NOMO-1 treated with dmso at 0.1 percent for 144 hours (cell line): ENCODE data around the gene ALG12.

Source experiments
- DNase-seq: peaks from one replicate; lab custom pipeline; 2025; ENCODE audit not compliant: unreplicated experiment; lab: John Stamatoyannopoulos, UW

The ALG12 gene

GRCh38 chr22:49958366-49958921 lies 40.2 kb upstream of the ALG12 start:
- no peak for DNase-seq

GRCh38 chr22:49957826-49958365 lies 39.7 kb upstream of the ALG12 start:
- DNase-seq = no peak

GRCh38 chr22:49956914-49957825 lies 38.9 kb upstream of the ALG12 start:
- no peak for DNase-seq

GRCh38 chr22:49956418-49956770 lies 38.2 kb upstream of the ALG12 start:
- no peak for DNase-seq

- DNase-seq = no peak
These were observed 37.6 kb upstream of the ALG12 start for GRCh38 chr22:49955581-49956417.

GRCh38 chr22:49954991-49955580 lies 36.8 kb upstream of the ALG12 start:
- DNase-seq = no peak

- no peak for DNase-seq
These were observed 36.1 kb upstream of the ALG12 start for GRCh38 chr22:49954354-49954753.

GRCh38 chr22:49953680-49954344 lies 35.6 kb upstream of the ALG12 start:
- no peak for DNase-seq

- DNase-seq = peak; percentile 17
These were observed 34.9 kb upstream of the ALG12 start for GRCh38 chr22:49953027-49953679.

- no peak for DNase-seq
These were observed 34.0 kb upstream of the ALG12 start for GRCh38 chr22:49951986-49952896.

GRCh38 chr22:49951678-49951985 lies 33.4 kb upstream of the ALG12 start:
- no peak for DNase-seq

GRCh38 chr22:49951000-49951677 lies 32.9 kb upstream of the ALG12 start:
- peak; percentile 16 for DNase-seq

GRCh38 chr22:49950396-49950994 lies 32.3 kb upstream of the ALG12 start:
- no peak for DNase-seq

- no peak for DNase-seq
These were observed 31.7 kb upstream of the ALG12 start for GRCh38 chr22:49949914-49950292.

- DNase-seq = no peak
These were observed 31.0 kb upstream of the ALG12 start for GRCh38 chr22:49948958-49949913.

- DNase-seq = no peak
These were observed 30.1 kb upstream of the ALG12 start for GRCh38 chr22:49948116-49948957.
